22Rv1 (cell line): ENCODE data around the gene NLRP6.
"Not testable (repeated sequence)": the region's sequence is repeated elsewhere in the genome, so short reads cannot be mapped to it uniquely, and the experiment has no call there.

ENCODE experiments used
- H3K27ac ChIP-seq: fragments of 450-650 bp; 2 replicates; pipeline ENCODE4 v1.5.1; 2017
- CTCF ChIP-seq: fragments of 450-650 bp; IDR thresholded peaks from 2 replicates; pipeline ENCODE4 v1.5.1; 2017; ENCODE audit warnings: mild to moderate bottlenecking
- ZFX ChIP-seq: fragments of 450-650 bp; IDR thresholded peaks from 2 replicates; pipeline ENCODE4 v1.6.1; 2017; ENCODE audit warnings: antibody characterized with exemption, borderline replicate concordance

Gene NLRP6

GRCh38 chr11:236774-237767 lies 41.1 kb upstream of the NLRP6 start, which contains the start of gene PSMD13:
Gene PSMD13, plus strand, starts transcription at chr11:236976. Its CDS starts 74 bp downstream, at chr11:237050.
- TF ChIP-seq CTCF: no peak
- no peak for TF ChIP-seq ZFX
- peak within 1 kb of the TSS; percentile 93 for H3K27ac ChIP-seq

- not testable (repeated sequence) for H3K27ac ChIP-seq
Measured at GRCh38 chr11:238346-238745, 39.9 kb upstream of the NLRP6 start.

GRCh38 chr11:240315-240714 lies 37.9 kb upstream of the NLRP6 start:
- no peak overlapping the region for H3K27ac ChIP-seq

GRCh38 chr11:241634-242033 lies 36.6 kb upstream of the NLRP6 start:
- H3K27ac ChIP-seq: no peak overlapping the region
- no peak for TF ChIP-seq ZFX
- TF ChIP-seq CTCF: no peak

More at GRCh38 chr11:240315-240714, 37.9 kb upstream of the NLRP6 start:
- TF ChIP-seq CTCF (no peak), ZFX (no peak)

GRCh38 chr11:244376-244775 lies 33.8 kb upstream of the NLRP6 start:
- TF ChIP-seq ZFX (no peak), CTCF (no peak)
- no peak overlapping the region for H3K27ac ChIP-seq

GRCh38 chr11:249062-249461 lies 29.1 kb upstream of the NLRP6 start:
- TF ChIP-seq CTCF (no peak), ZFX (no peak)

GRCh38 chr11:250274-250673 lies 27.9 kb upstream of the NLRP6 start:
- H3K27ac ChIP-seq: no peak overlapping the region
- TF ChIP-seq CTCF (no peak), ZFX (no peak)

More at GRCh38 chr11:249062-249461, 29.1 kb upstream of the NLRP6 start:
- H3K27ac ChIP-seq: no peak overlapping the region
